SH-SY5Y (cell line): ENCODE measurements around the gene ZNF385C.

Source experiments
- GATA2 ChIP-seq: IDR thresholded peaks from 2 replicates; pipeline ENCODE4 v1.6.1; 2011; ENCODE audit warnings: mild to moderate bottlenecking, low read depth, low read length
- GATA3 ChIP-seq: IDR thresholded peaks from 2 replicates; pipeline ENCODE4 v1.6.1; 2011; ENCODE audit warnings: low read depth, mild to moderate bottlenecking, low read length, moderate library complexity

GRCh38 chr17:42017866-42018200 is 80.4 kb downstream of the ZNF385C start:
- TF ChIP-seq GATA2: no peak
- no peak for TF ChIP-seq GATA3
